ENCODE results near the gene STAB1.

The STAB1 gene

DNA sequence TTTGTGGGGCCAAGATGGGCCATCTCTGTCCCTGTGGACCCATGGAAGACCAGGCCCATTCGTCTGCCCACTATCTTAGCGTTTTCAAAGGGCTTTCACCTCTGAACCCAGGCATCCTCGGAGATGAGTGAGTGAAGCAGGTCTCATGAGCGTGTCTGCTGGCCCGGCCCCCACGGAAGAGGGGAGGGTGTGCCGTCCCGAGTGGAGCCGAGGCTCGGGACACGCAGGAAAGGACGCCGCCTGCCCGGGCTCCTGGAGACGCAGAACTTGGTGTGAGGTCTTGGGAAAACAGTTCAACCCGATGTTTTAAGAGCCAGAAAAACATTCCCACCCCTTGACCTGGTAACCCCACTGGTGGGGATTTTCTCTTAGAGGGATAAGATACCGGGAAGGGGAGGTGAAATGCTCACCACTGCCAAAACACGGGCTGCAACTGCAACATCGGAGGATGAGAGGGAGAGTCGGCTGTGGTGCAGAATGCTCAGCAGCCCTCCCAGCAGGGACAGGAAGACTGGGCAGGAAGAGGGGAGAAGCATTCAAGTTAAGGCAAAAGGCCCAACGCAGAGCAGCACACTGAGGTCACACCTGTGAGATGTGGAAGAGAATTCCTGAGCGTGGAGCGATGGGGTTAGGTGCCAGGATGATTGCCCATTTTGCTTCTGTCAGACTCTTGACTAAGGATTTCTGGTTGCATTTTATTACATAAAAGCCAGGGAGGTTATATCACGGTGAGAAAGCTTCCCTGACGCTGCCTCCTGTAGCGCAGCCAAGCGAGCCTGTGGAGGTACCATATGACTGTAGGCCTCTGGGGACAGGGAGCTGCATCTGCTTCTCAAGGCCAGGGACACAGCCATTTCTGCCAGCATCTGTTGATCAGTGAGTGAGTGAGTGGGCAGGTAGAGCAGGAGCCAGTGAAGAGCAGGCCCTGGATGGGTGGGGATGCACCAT is 14.1 kb upstream of the STAB1 start:
- TF ChIP-seq CTCF (IDR thresholded peaks at IDR 0.05; ENCODE audit: extremely low read depth, insufficient read depth, missing control alignments) = no peak
- no peak for DNase-seq (ENCODE audit: low spot score)
- in situ Hi-C loops (cut with MboI; ENCODE audit: low pct_unique_long_range_greater_than_20kb, low sequenced_read_pairs, unreplicated experiment) = no loop called here

GRCh38 chr3:52481819-52482521 is 13.2 kb upstream of the STAB1 start:
- DNase-seq (ENCODE audit: low spot score) = no peak
- in situ Hi-C loops (cut with MboI; ENCODE audit: low pct_unique_long_range_greater_than_20kb, low sequenced_read_pairs, unreplicated experiment) = no loop called here

DNA sequence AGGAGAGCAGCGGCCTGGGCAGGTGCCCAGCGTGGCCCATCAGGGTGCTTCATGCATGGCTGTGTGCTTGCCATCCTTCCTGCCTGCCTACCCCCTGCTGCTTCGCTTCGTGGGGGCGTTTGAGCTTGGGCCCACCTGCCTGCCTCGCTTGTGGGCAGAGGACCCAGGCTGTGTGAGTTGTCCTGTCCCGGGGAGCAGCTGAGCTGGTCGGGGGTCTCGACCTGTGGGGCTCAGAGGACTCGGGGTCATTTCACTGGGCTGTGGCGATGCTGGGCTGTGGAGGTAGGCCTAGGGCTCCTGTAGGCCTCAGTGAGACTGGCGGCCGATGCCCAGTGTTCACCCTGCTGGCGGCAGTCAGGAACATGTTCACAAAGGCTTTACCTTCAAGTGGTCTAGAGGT is 12.1 kb upstream of the STAB1 start:
- no peak for TF ChIP-seq CTCF (IDR thresholded peaks at IDR 0.05; ENCODE audit: extremely low read depth, insufficient read depth, missing control alignments)
- in situ Hi-C loops (cut with MboI; ENCODE audit: low pct_unique_long_range_greater_than_20kb, low sequenced_read_pairs, unreplicated experiment) = no loop called here

More at GRCh38 chr3:52481819-52482521, 13.2 kb upstream of the STAB1 start:
- peak; percentile 48 for TF ChIP-seq CTCF (IDR thresholded peaks at IDR 0.05; ENCODE audit: extremely low read depth, insufficient read depth, missing control alignments)

GRCh38 chr3:52483577-52484381 is 11.4 kb upstream of the STAB1 start:
- in situ Hi-C loops (cut with MboI; ENCODE audit: low pct_unique_long_range_greater_than_20kb, low sequenced_read_pairs, unreplicated experiment) = no loop called here
- TF ChIP-seq CTCF (IDR thresholded peaks at IDR 0.05; ENCODE audit: extremely low read depth, insufficient read depth, missing control alignments) = no peak
- DNase-seq (ENCODE audit: low spot score) = no peak

More for the DNA sequence above, 12.1 kb upstream of the STAB1 start:
- no peak for DNase-seq (ENCODE audit: low spot score)

DNA sequence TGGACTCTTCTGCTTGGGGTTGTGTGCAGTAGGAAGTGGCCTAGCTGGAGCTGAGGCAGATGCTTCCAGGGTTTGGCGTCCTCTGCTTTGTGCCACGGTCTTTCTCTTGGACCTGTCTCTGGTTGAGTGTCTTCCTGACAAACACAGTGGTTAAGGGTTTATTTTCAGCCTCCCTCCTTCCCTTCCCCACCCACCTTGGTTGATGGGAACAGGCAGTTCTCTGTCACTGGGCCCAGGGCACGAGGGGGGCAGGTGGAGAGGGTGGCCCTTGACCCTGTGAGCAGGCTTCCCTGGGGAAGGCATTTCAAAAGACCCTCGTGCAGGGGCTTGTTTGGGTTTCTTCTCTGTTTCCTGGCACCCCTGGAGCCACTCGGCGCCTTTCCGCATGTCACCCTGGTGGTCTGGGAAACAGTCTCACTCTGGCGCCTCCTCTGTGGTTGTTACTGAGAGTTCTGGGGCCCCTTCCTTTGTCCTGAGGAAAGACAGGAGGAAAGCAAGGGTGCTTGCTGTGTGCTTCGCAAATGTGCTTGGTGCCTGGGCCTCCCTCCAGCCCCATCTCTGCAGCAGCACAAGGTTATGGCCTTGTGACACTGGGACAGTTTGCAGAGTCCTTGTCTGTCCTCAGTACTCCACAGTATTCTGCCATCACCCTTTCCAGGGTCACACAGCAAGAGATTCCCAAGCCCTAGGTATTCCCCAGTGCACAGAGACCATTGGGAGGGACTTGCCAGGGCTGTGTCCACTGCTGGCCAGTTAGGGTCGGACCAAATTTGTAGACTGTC is 10.3 kb upstream of the STAB1 start:
- no peak for DNase-seq (ENCODE audit: low spot score)
- TF ChIP-seq CTCF (IDR thresholded peaks at IDR 0.05; ENCODE audit: extremely low read depth, insufficient read depth, missing control alignments) = no peak
- in situ Hi-C loops (cut with MboI; ENCODE audit: low pct_unique_long_range_greater_than_20kb, low sequenced_read_pairs, unreplicated experiment) = no loop called here
